ENCODE results near the gene KRT85.
"Not testable (repeated sequence)": the region's sequence is repeated elsewhere in the genome, so short reads cannot be mapped to it uniquely, and the experiment has no call there.

KRT85 gene

DNA sequence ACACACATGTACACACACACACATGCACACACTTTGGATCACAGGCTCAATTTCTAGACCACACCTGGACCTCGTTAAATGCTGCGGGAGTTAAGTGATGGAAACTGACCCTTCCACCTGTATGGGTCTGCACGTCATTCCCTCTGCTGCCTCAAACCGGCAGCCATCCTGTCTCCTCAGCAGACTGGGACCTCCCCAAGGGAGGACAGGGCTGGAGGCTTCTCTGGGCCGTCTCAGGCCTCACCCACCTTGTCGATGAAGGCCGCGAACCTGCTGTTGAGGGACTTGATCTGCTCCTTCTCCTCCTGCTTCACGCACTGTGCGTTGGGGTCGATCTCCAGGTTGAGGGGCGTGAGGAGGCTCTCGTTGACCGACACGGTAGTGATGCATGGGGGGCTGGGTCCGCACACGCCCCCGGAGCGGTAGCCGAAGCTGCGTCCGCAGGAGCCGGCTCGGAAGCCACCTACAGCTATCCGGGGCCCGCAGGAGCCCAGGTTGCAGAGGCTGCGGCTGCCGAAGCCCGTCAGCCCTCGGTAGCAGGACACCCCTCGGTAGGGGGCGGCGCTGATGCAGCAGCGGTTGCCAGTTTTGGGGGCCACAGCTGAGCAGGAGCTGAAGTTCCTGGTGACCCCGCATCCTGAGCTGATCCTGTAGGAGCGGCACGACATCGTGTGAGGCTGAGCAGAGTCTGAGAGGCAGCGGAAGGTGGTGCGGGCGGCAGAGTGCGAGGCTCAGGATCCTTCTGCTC is at the start of gene KRT85:
KRT85 (minus strand) TSS at position 744 of the 748 bp plus-strand sequence; CDS start at position 668, 76 bp downstream.
- no peak for DNase-seq (ENCODE audit: low read depth, low spot score)

DNA sequence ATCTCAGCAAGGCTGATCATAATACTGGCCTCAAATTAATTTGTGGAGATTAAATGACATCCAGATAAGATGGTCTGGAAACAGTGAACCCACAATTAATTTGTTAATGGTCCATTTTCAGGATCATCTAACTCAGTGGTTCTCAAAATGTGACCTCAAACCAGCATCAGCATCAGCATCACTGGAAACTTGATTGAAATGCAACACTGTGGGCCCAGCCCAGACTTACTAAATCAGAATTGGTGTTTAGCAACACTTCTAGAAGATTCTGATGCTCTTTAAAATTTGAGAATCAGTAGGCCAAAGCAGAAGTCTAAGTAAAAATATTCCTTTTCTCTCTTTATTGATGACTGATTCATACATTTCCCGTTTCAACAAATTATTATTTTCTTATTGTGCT is 49.5 kb upstream of the KRT85 start:
- DNase-seq (ENCODE audit: low read depth, low spot score) = no peak

DNA sequence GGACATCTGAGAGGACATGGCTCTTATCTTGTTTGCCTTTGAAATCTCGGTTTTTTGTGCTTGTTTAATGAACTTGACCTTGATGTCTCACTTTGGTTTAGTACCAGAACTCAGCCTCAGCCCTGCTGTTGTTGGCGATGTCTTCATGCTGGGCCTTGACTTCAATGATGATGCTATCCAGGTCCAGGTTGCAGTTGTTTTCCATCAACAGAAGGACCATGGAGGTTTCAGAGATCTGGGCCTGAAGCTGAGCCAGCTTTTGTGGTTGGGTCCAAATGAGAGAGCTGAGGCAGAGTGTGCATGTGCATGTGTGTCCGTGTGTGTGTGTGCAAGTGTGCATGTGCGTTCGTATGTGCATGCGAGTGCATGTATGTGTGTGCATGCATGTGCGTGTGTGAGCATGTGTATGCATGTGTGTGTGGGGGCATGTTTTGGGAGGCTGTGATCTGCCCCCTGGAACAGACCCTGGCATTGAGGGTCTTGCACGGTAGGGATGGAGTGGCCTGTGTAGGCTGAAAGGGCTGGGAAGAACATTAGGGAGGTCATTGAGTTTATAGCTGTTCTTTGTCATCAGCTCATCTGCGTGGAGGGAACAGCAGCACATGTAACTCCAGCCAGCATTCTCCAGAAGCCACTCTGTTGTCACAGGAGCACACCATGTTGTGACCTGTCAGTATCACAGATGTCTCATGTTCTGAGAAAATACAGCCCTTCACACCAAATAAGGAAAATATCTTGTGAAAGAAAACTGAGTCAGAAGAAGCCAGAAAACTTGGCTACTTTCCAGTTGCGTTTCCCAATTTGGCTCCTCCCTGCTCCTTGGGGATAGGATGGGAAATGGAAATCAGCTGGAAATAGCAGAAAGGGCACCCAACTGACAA is 48.8 kb upstream of the KRT85 start:
- no peak for DNase-seq (ENCODE audit: low read depth, low spot score)

DNA sequence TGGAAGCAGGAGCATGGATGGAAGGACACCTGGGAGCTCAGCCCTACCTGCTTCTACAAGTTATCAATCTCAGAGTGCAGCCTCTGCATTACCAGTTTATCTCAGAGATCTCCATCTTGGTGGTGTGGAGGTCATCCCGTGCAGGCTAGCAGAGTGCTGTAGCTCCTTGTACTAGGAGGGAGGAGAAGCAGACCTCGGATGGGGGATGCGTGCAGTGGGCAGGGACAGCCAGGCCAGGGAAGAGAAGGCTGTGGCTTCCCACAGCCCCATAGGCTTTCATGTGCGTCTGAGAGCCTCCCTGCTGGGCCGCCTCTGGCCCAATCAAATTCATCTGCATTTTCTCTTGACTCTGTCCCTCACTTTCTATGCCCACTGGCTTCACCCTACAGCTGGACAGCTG is 47.7 kb upstream of the KRT85 start:
- DNase-seq (ENCODE audit: low read depth, low spot score) = no peak

DNA sequence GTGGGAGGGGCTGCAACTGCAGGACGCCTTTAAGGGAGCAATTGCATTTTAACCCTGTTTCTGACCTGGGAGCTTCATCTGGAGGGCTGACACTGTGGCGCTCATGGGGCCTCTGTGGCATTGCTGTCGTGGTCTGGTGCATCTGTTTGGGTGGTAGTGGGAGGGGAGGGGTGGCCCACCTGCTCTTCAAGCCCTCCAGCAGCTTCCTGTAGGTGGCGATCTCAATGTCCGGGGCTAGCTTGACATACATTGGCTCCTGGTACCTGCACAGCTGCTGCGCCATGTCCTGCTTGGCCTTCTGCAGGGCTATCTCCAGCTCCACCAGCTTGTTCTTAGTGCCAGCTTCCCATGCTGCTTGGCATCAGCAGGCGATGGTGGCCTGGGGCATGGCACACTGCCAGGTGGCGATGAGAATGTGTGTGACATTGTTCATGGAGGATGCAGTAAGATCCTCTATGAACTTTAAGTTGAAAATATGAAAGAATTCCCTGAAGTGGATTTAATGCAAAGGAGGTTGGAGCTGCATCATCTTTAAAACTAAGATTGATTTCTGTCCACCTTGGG is 46.6 kb upstream of the KRT85 start:
- DNase-seq (ENCODE audit: low read depth, low spot score) = no peak

DNA sequence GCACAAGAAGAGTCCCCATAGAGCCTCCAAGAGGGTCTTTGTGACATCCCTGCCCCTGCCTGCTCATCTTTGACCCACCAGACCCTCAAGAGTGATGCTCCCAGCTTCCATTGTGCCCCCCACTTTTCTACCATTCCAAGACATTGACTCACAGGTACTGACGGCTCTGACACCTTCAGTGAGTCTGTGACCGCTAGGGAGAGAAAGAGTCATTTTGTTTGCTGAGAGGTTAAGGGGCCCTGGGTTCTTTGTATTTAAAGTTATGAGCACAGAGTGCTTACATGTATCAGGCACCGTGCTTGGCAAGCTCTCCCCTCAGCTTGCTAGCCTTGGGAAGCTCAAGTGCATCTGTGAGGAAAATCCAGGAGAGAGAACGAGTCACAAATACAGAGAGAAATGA is 45.9 kb upstream of the KRT85 start:
- DNase-seq (ENCODE audit: low read depth, low spot score) = no peak

DNA sequence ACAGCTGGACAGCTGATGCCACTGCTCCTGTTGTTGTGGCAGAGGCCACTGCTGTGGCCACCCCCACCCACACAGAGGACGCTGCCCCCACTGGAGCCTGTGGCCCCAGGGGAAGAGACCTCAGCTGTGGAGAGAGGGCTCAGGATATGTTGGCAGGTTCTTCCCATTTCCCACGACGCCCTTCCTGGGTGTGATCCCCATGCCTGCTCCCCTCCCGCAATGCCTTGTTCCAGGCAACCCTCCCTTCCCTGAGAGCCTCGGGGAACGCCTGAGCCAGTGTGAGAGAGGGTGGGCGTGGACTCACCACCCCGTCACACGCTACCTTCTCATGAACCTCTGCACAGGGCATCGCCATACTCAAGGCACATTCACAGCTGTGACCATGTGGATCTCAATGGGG is 44.5 kb upstream of the KRT85 start:
- DNase-seq (ENCODE audit: low read depth, low spot score) = no peak

DNA sequence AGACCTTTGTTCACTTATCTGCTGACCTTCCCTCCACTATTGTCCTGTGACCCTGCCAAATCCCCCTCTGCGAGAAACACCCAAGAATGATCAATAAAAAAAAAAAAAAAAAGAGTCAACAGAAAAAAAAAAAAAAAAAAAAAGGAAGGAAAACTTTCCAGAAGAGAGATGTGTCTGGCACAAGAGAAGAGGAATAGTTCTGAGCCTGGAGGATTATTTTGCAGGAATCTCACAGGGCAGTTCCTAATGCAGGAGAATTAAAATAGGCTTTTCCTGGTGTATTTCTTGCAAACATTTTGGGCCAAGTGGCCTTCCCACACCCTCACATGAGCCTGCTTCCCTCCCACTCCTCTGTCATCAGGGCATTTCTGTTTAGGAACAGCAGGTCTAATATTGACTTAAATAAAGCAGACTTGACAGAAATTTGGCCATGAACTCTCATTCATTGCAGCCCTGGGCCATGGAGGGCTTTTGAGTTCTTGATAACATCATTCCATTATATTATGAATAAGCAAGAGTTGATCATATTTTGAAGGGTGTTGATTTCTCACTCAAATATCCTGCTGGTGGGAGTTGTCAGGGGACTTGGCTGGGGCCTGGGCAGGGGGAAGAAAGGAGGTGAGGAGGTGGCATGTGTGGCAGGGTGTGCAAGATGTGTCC is 43.4 kb upstream of the KRT85 start:
- not testable (repeated sequence) for DNase-seq (ENCODE audit: low read depth, low spot score)

DNA sequence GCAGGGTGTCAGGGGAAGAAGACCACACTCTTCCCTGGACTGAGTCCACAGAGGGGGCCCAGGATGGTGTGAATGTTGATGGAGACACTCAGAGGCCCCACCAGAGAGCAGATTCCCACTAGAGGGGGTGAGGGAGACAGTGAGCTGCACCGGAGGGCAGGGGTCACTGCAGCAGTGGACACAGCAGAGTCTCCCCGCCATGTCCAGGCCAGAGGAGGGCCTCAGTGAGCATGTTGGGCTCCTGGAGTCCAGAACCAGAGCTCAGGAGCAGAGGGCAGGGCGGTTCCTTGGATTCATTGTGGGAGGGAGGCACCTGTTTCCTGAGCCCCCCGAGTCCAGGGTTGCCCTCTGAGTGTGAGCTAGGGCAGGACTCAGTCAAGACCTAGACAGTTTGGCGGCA is 40.6 kb upstream of the KRT85 start:
- DNase-seq (ENCODE audit: low read depth, low spot score) = no peak

DNA sequence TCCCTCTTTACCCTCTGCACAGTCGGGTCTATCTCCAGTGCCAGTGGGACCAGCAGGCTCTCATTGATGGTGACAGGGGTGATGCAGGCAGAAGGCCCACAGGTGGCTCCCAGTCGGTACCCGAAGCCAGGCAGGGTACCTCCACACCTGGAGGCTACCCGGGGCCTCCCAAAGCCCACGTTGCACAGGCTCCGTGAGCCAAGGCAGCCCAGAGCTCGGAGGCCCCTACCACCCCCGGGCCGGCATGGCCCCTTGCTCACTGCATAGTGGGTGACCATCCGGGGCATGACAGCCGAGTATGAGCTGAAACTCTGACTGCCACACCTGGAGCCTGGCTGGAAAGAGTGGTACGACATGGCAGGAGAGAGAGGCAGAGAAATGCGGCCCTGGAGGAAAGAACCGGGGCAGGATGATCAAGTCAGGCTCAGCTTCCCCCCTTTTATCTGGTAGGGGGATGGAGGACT is 38.7 kb upstream of the KRT85 start, which contains the start of gene KRT82:
KRT82 (minus strand) TSS at position 414 of the 464 bp plus-strand sequence; CDS start at position 356, 58 bp downstream.
- no peak for DNase-seq (ENCODE audit: low read depth, low spot score)

DNA sequence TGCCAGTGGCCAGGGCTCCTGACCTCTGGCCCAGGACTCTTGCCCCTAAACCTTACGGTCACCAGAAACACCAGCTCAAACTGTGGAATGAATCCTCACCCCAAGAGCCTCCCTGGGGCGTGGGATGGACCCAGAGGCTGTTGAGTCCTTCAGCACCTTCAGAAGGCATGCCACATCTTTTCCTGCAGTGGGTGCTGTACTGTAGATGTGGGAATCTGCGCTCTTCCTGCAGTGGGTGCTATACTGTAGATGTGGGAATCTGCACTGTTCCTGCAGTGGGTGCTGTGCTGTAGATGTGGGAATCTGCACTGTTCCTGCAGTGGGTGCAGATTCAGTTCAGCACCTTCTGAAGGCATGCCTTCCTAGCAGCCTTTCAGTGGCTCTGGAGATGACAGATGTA is 37.7 kb upstream of the KRT85 start:
- no peak for DNase-seq (ENCODE audit: low read depth, low spot score)

DNA sequence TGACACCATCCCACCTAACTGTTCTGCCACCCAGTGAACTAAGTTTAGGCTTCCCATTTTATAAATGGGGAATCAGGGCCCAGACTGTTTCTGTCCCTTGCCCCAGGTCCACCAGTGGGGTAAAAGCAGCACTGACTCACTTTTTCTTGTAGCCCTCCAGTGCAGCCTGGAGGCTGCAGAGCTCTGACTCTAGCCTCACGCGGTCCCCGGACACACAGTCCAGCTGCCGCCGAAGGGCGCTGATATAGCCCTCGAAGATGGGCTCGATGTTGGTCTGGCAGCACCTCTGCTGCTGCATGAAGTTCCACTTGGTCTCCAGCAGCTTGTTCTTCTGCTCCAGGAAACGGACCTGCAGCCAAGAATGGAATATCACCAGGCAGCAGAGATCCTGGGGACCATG is 36.3 kb upstream of the KRT85 start:
- no peak for DNase-seq (ENCODE audit: low read depth, low spot score)

DNA sequence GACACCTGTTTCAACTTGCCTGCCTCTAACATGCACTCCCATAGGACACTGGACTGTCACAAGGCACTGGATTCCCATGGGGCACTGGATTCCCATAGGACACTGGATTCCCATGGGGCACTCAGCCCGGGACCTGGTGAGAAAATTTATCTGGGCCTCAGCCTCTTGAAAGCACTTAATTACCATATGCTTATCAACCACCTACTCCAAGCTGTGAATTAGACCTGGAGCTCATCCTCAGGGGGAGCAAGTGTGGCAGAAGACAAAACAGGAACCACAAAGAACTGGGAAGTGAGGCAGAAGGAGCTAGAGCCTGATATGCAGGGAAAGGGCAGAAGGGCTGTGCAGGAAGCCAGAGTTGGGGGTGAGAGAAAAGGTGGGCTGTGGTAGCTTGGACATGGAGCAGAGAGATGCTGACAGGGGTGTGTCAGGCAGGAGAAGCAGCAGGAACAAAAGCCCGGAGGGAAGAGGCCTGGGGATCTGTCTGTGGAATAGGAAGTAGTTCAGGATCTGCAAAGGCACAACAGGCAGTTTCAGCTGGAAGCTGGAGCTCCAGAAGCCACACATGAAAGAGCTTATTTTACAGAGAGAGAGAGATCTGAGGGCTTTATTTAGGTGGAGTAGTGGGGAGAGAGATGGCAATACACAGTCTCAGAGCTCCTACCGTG is 35.7 kb upstream of the KRT85 start:
- DNase-seq (ENCODE audit: low read depth, low spot score) = peak; percentile 28

DNA sequence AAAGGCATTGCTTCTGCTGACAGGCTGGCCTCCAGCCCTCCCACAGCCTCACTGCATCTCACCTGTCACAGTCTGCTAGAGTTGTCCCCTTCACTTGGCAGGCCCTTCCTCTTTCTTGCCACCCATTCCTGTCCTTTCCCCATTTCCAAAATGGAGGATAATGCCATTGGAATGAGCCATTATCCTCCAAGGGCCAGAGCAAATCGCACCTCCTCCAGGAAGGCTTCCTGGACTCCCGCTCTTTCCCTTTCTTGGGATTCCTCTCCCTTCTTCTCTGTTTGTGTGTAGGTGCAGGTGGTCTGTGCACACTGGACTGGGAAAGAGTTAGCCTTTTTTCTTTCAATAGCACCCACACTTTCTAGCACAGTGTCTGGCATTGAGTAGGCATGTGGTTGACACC is 35.1 kb upstream of the KRT85 start:
- no peak for DNase-seq (ENCODE audit: low read depth, low spot score)

DNA sequence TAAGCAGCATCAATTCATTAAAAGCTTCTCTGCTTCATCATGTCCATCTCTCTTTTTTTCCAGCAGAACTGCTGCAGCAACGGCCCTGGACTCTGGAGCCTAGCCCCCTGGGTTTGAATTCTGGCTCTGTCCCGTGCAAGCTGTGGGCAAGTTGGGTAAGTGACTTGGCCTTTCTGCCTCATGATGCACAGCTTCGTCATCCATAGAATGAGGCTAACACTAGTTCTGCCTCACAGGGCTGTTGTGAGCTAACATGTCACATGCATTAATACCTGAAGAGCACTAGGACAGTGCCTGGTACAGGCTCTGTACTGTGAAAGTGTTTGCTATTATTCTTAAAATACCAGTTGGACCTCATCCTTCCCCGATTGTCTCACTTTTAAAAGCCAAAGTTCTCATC is 34.6 kb upstream of the KRT85 start:
- no peak for DNase-seq (ENCODE audit: low read depth, low spot score)

DNA sequence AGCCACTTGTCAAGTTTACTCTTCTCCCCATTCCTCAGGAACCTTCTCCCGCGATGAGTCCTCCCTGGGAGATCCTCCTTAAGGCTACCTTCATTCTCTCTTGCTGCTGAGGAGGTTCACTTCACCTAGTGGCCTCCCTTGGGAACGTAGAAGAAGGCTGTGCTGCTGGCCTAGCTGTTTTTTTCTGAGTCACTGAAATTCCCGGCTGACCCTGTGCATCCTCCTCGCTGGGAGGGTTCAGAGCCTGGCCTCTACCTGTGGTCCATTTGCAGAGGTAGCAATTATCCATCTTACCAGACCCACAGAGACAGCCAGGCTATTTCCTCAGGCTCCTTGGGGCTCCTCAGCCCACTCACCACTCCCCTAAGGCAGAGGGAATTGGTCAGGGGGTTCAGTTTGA is 34.2 kb upstream of the KRT85 start:
- DNase-seq (ENCODE audit: low read depth, low spot score) = no peak

DNA sequence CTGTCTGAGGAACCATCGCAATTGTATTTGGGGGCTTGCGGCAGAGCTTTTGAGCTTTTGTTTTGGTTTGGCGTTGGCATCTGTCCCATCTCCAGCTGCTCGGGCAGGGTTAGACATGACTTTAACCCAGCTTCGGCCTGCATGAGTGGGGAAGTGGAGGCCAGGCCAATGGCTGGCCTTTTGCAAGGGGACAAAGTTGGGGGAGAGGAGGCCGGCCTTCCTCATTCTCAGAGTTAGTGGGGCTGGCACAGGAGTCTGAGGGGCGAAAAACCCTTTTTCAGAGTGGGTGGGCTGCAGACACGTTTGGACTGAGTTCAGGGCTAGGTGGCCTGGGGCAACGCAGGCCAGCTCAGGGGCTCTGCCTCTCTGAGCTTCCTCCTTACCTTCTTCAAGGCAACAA is 33.6 kb upstream of the KRT85 start:
- no peak for DNase-seq (ENCODE audit: low read depth, low spot score)

DNA sequence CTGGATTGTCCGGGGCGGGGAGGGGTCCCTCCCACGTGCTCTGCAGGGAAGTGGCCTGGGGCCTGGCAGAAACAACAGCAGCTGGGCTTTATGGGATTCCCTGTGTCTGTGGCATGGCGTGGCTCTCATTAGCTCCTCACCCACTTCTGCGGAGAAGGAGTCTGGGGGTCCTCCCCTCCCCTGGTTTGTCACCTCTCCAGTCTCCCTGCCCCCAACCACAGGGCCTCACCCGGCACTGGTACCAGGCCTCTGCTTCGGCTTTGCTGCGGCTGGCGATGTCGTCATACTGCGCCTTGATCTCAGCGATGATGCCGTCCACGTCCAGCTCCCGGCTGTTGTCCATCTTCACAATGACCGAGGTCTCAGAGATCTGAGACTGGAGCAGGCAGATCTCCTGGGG is 32.5 kb upstream of the KRT85 start:
- no peak for DNase-seq (ENCODE audit: low read depth, low spot score)

DNA sequence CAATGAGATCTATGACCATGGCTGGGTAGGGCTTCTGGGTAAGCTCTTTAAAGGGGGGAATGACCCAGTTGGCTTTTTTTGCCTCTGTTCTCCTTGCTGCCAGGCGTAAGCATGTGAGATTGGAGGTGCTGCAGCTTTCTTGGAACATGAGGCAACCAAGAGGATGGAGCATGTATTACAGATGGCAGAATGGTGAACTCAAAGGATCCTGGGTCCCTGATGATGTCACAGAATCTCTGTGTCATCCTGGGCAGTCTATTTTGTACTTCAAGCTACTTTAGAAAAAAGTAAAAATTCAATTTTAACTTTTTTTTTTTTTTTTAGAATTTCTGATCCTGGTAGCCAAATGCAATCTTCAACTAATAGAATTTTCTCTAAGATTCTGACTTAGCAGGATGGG is 30.9 kb upstream of the KRT85 start:
- no peak for DNase-seq (ENCODE audit: low read depth, low spot score)

DNA sequence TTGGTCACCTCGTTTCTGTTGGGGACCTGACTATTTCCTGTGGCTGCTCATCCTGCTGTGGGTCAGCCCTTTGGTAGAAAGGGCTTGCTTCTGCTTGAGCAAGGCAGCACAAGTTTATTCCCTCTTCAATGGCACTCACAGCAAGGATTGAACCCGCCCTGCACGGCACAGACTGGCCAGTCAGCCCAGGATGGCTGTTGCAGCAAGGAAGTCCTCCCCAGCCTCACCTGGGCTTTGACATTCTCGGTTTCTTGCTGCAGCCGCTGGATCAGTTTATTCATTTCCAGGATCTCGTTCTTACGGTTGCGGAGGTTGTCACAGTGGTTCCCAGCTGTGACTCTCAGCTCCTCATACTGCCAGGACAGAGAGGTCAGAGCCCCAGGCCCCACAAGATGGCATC is 29.4 kb upstream of the KRT85 start:
- no peak for DNase-seq (ENCODE audit: low read depth, low spot score)

DNA sequence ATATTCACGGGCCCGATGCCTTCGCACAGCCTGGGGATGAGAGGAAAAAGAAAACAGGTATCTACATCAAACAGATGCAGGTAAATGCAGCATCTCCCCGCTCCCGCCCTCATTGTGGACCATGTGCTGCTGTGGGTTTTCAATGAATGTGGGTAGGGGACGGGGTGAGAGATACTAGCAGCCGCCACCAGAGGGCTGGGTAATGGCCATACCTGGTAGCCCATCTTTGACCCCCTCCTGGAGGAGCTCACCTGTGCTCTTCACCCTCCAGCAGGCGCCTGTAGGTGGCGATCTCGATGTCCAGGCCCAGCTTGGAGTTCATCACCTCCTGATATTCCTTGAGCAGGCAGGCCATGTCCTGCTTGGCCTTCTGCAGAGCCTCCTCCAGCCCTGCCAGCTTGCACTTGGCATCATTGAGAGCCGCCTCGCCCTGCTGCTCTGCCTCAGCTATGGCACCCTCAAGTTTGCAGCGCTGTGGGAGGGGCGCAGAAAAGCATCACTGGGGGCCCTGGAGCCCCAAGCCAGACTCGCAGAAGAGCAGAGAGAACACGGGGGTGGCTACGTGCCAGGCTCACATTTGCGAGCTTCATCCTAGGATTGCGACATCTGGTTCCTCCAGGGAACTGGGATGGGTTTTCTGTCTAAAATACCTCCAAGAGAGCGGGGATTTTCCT is 28.6 kb upstream of the KRT85 start:
- peak; percentile 92 for DNase-seq (ENCODE audit: low read depth, low spot score)
